IMR-90 (cell line): ENCODE measurements around the gene ASTE1. TPM values are rescaled to one million over a fixed set of nuclear protein-coding genes. Genes with fewer than 3 reads are reported as not detected.
"Not testable (repeated sequence)": the region's sequence is repeated elsewhere in the genome, so short reads cannot be mapped to it uniquely, and the experiment has no call there.

Experiments
- ATAC-seq: fragments of 200-7000 bp; cut with Tn5 transposase; 2 replicates; pipeline ENCODE4 v1.9.1; 2020; ENCODE audit warnings: low read depth, mild to moderate bottlenecking, moderate library complexity
- BruUV-seq: library from RNA; stranded (reverse); fragments of 400-500 nt; replicated peaks from 2 replicates; lab custom pipeline; 2021; lab: Mats Ljungman, UMichigan
- CTCF ChIA-PET: fragments of 300-600 bp; formaldehyde crosslinking; extraction: SDS; loops from one replicate; lab custom pipeline; 2021; ENCODE audit warnings: antibody characterized with exemption; lab: Yijun Ruan, JAX
- POLR2A ChIA-PET: fragments of 300-600 bp; sonication (Branson Sonifier 250); formaldehyde crosslinking; loops from one replicate; lab custom pipeline; 2022; ENCODE audit warnings: antibody characterized with exemption; ENCODE audit not compliant: unreplicated experiment; lab: Charles Lee
- DNase-seq: peaks from one replicate; pipeline ENCODE4 v3.0.0; 2013
- H2AFZ ChIP-seq: replicated peaks from 2 replicates; pipeline ENCODE3; 2013; ENCODE audit warnings: low read length, mild to moderate bottlenecking; ENCODE audit not compliant: poor library complexity
- H2AK5ac ChIP-seq: 2 replicates; pipeline ENCODE4 v1.6.1; 2013; ENCODE audit warnings: low read depth, low read length, inconsistent platforms
- H2AK9ac ChIP-seq: replicated peaks from 2 replicates; pipeline ENCODE3; 2013; ENCODE audit warnings: mild to moderate bottlenecking, low read depth, low read length, moderate library complexity; ENCODE audit not compliant: poor library complexity
- H2BK120ac ChIP-seq: 2 replicates; pipeline ENCODE4 v1.6.1; 2013; ENCODE audit warnings: low read depth, low read length, inconsistent platforms
- H2BK15ac ChIP-seq: 3 replicates; pipeline ENCODE4 v1.6.1; 2013; ENCODE audit warnings: low read depth, low read length, inconsistent platforms
- H2BK20ac ChIP-seq: 2 replicates; pipeline ENCODE4 v1.6.1; 2013; ENCODE audit warnings: low read depth, mild to moderate bottlenecking, inconsistent platforms, low read length, moderate library complexity
- H2BK5ac ChIP-seq: 2 replicates; pipeline ENCODE4 v1.6.1; 2013; ENCODE audit warnings: mild to moderate bottlenecking, low read depth, low read length, inconsistent platforms; ENCODE audit not compliant: poor library complexity, severe bottlenecking
- H3K14ac ChIP-seq: replicated peaks from 2 replicates; pipeline ENCODE4 v1.6.1; 2013; ENCODE audit warnings: low read depth, low read length, inconsistent platforms
- H3K18ac ChIP-seq: 2 replicates; pipeline ENCODE4 v1.6.1; 2013; ENCODE audit warnings: low read depth, low read length, control low read depth
- H3K23ac ChIP-seq: 2 replicates; pipeline ENCODE4 v1.6.1; 2013; ENCODE audit warnings: low read depth, low read length, inconsistent platforms
- H3K27ac ChIP-seq: 2 replicates; pipeline ENCODE4 v1.5.1; 2013; ENCODE audit warnings: mild to moderate bottlenecking, control low read depth, low read length; ENCODE audit not compliant: insufficient read depth
- H3K27me3 ChIP-seq: 2 replicates; pipeline ENCODE4 v1.6.1; 2013; ENCODE audit warnings: low read length; ENCODE audit not compliant: control insufficient read depth, insufficient read depth
- H3K36me3 ChIP-seq: 2 replicates; pipeline ENCODE4 v1.6.1; 2013; ENCODE audit warnings: low read length, mixed read lengths; ENCODE audit not compliant: control insufficient read depth, insufficient read depth
- H3K4ac ChIP-seq: 2 replicates; pipeline ENCODE4 v1.6.1; 2013; ENCODE audit warnings: low read depth, low read length, inconsistent platforms
- H3K4me1 ChIP-seq: 2 replicates; pipeline ENCODE4 v1.6.1; 2013; ENCODE audit warnings: low read length, mixed read lengths; ENCODE audit not compliant: control insufficient read depth, insufficient read depth
- H3K4me2 ChIP-seq: 2 replicates; pipeline ENCODE4 v1.6.1; 2013; ENCODE audit warnings: low read depth, mild to moderate bottlenecking, control low read depth, low read length, moderate library complexity
- H3K4me3 ChIP-seq: 2 replicates; pipeline ENCODE4 v1.5.1; 2013; ENCODE audit warnings: low read depth, mild to moderate bottlenecking, control low read depth, low read length, moderate library complexity; ENCODE audit not compliant: insufficient read depth
- H3K56ac ChIP-seq: 2 replicates; pipeline ENCODE4 v1.6.1; 2013; ENCODE audit warnings: low read length, inconsistent platforms; ENCODE audit not compliant: insufficient read depth; ENCODE audit errors: extremely low read depth
- H3K79me1 ChIP-seq, 2 experiments: 2 replicates each; pipeline ENCODE4 v1.6.1; 2013; ENCODE audit warnings: low read length in 2 of 2, inconsistent platforms in 1 of 2, low read depth in 1 of 2
- H3K9ac ChIP-seq: 2 replicates; pipeline ENCODE4 v1.6.1; 2013; ENCODE audit warnings: low read depth, low read length, control low read depth
- H3K9me1 ChIP-seq: 2 replicates; pipeline ENCODE4 v1.6.1; 2013; ENCODE audit warnings: low read length, inconsistent platforms; ENCODE audit not compliant: insufficient read depth
- H3K9me3 ChIP-seq: 2 replicates; pipeline ENCODE4 v1.6.1; 2013; ENCODE audit warnings: low read length; ENCODE audit not compliant: control insufficient read depth, insufficient read depth
- H4K20me1 ChIP-seq: 2 replicates; pipeline ENCODE4 v1.6.1; 2013; ENCODE audit warnings: low read length, inconsistent platforms; ENCODE audit not compliant: insufficient read depth
- H4K5ac ChIP-seq: 2 replicates; pipeline ENCODE4 v1.6.1; 2013; ENCODE audit warnings: mild to moderate bottlenecking, low read depth, low read length, control low read depth
- H4K8ac ChIP-seq, 2 experiments: 2 replicates each; pipeline ENCODE4 v1.6.1; 2013; ENCODE audit warnings: low read depth in 2 of 2, low read length in 2 of 2, control low read depth in 1 of 2, inconsistent platforms in 1 of 2
- H4K91ac ChIP-seq: 2 replicates; pipeline ENCODE4 v1.6.1; 2013; ENCODE audit warnings: low read depth, low read length, inconsistent platforms; ENCODE audit not compliant: insufficient read depth
- CEBPB ChIP-seq: IDR thresholded peaks from 2 replicates; pipeline ENCODE4 v1.6.1; 2012; ENCODE audit warnings: low read depth, low read length, improper control_type of control experiment
- ELK1 ChIP-seq: fragments of 150-350 bp; IDR thresholded peaks from 2 replicates; pipeline ENCODE4 v1.6.1; 2016; ENCODE audit warnings: low read depth, mild to moderate bottlenecking, low read length, moderate library complexity, borderline replicate concordance
- MAFK ChIP-seq: IDR thresholded peaks from 2 replicates; pipeline ENCODE4 v1.6.1; 2012; ENCODE audit warnings: low read depth, low read length, improper control_type of control experiment
- NFE2L2 ChIP-seq: fragments of 150-350 bp; IDR thresholded peaks from 2 replicates; pipeline ENCODE4 v1.6.1; 2016; ENCODE audit warnings: low read depth, mild to moderate bottlenecking, low read length
- POLR2A ChIP-seq: IDR thresholded peaks from 2 replicates; pipeline ENCODE4 v1.6.1; 2012; ENCODE audit warnings: mild to moderate bottlenecking, low read depth, low read length
- WGBS, 2 experiments: methylation state at CpG; one replicate each; pipeline versions ENCODE4 v1.1.5 to v1.1.7; 2013; ENCODE audit warnings: missing lambda C conversion rate in 2 of 2; ENCODE audit not compliant: insufficient read length in 1 of 2; ENCODE audit errors: extremely low coverage in 2 of 2; 5-methylcytosine and 5-hydroxymethylcytosine counted together
- dilution Hi-C: fragments of 300-500 bp; cut with HindIII; formaldehyde crosslinking; loops from one replicate; pipeline ENCODE4 v1.14.3; 2018; ENCODE audit warnings: low sequenced_read_pairs; ENCODE audit not compliant: unreplicated experiment
- in situ Hi-C: fragments of 300-500 bp; cut with MboI; formaldehyde crosslinking; loops from 3 replicates; pipeline ENCODE4 v1.14.3; 2019; ENCODE audit warnings: low sequenced_read_pairs, inconsistent platforms, mixed read lengths
- intact Hi-C: fragments of 100-400 bp; cut with micrococcal nuclease; formaldehyde crosslinking; loops from 2 replicates; pipeline ENCODE4 v1.10.0; 2022
- polyA plus RNA-seq, 3 experiments: library from polyadenylated mRNA; depleted of rRNA; stranded (reverse); fragments of >200 nt; gene quantifications; 2 replicates each; pipeline ENCODE4 v1.2.3, GENCODE V29; 2012; ENCODE audit warnings: low replicate concordance in 1 of 3
- total RNA-seq: library from RNA; depleted of rRNA; stranded (reverse); fragments of >200 nt; gene quantifications from 2 replicates; pipeline ENCODE4 v1.2.3, GENCODE V29; 2012

ASTE1 gene
- total and polyA plus RNA-seq, 2 of the 4 experiments (the other 2 are of a cell fraction) = 3.2 to 7.5 TPM

- no peaks in the 10 kb centered on the region for H4K20me1 ChIP-seq
- no peaks in the 10 kb centered on the region for H3K79me1 ChIP-seq
- WGBS, 2 experiments = no CpG with 5 or more reads among the region's 2 CpGs
- no peak overlapping the region for H2AK5ac ChIP-seq
- no peak overlapping the region for H2AFZ ChIP-seq
- no peaks in the 10 kb centered on the region for H3K9me3 ChIP-seq
- CTCF ChIA-PET = interaction anchor here (0.7 to 1.3 kb wide), 3 partner anchors 10 to 454 kb away, joined by 3 to 4 read pairs (median 3); no protein-coding TSS in a partner anchor
- H4K8ac ChIP-seq = no peak overlapping the region
- no peak overlapping the region for H2BK20ac ChIP-seq
- H3K9me1 ChIP-seq = no peaks in the 10 kb centered on the region
- no peak overlapping the region for H3K14ac ChIP-seq
- no peak for ATAC-seq
- DNase-seq = no peak
- no peak overlapping the region for H3K18ac ChIP-seq
- no peak overlapping the region for H3K27ac ChIP-seq
- H2BK5ac ChIP-seq = no peak overlapping the region
- in situ Hi-C loops = loop anchor here (25.0 kb wide), 2 partner anchors 440 to 990 kb away; partner anchors contain the start of gene CPNE4
- no peak overlapping the region for H3K4ac ChIP-seq
- H4K5ac ChIP-seq = no peak overlapping the region
- BruUV-seq = no TSS peak
- H3K4me1 ChIP-seq = no peaks in the 10 kb centered on the region
- H3K4me2 ChIP-seq = no peak overlapping the region
- no peak overlapping the region for H3K23ac ChIP-seq
- TF ChIP-seq MAFK = no peak
- no peak for TF ChIP-seq ELK1
- no peak for TF ChIP-seq NFE2L2
- TF ChIP-seq POLR2A = no peak
- no peak for TF ChIP-seq CEBPB
- H3K9ac ChIP-seq = no peak overlapping the region
- intact Hi-C loops = no loop called here
- H3K56ac ChIP-seq = no peak overlapping the region
- dilution Hi-C loops = no loop called here
- POLR2A ChIA-PET = no interaction called here
- H3K36me3 ChIP-seq = no peaks in the 10 kb centered on the region
- H3K27me3 ChIP-seq = no peaks in the 10 kb centered on the region
- H2AK9ac ChIP-seq = no peak overlapping the region
- H4K91ac ChIP-seq = no peak overlapping the region
- no peak overlapping the region for H2BK120ac ChIP-seq
- H3K4me3 ChIP-seq = no peak overlapping the region
- no peak overlapping the region for H2BK15ac ChIP-seq
Measured at GRCh38 chr3:131047582-131047981, 21.0 kb upstream of the ASTE1 start.

GRCh38 chr3:131042271-131042985 is 15.8 kb upstream of the ASTE1 start:
- H2BK5ac ChIP-seq, H3K9me3 ChIP-seq, H3K4ac ChIP-seq, CTCF ChIA-PET, dilution Hi-C loops, H3K27ac ChIP-seq, H3K14ac ChIP-seq, H4K91ac ChIP-seq, H2AFZ ChIP-seq, intact Hi-C loops, H3K4me3 ChIP-seq, H2BK120ac ChIP-seq, DNase-seq, POLR2A ChIA-PET, H4K5ac ChIP-seq, H3K79me1 ChIP-seq, H4K20me1 ChIP-seq, H3K18ac ChIP-seq, H3K23ac ChIP-seq, H4K8ac ChIP-seq, ATAC-seq, H2AK5ac ChIP-seq, H2AK9ac ChIP-seq, H3K4me1 ChIP-seq, H3K56ac ChIP-seq, BruUV-seq, H2BK20ac ChIP-seq, H3K4me2 ChIP-seq, H3K36me3 ChIP-seq, H3K27me3 ChIP-seq, H3K9me1 ChIP-seq, H2BK15ac ChIP-seq, H3K9ac ChIP-seq: not testable (repeated sequence)
- in situ Hi-C loops = loop anchor here (25.0 kb wide), 2 partner anchors 445 to 995 kb away; partner anchors contain the start of gene CPNE4
- 85% methylated on average over 4 of the region's 10 CpGs; no CpG with 5 or more reads in 1 of the 2 experiments for WGBS, 2 experiments
